SK-N-SH treated with all-trans-retinoic acid at 6 μM for 48 hours (cell line): ENCODE data around the gene TSHZ2.

ENCODE experiments used
- ATAC-seq: fragments of 200-7000 bp; cut with Tn5 transposase; 3 replicates; pipeline ENCODE4 v1.9.1; 2020; ENCODE audit warnings: mild to moderate bottlenecking, moderate library complexity
- ARNTL ChIP-seq: fragments of 450-650 bp; formaldehyde crosslinking; IDR thresholded peaks from 2 replicates; pipeline ENCODE4 v1.5.0; 2020; ENCODE audit warnings: low read depth, mild to moderate bottlenecking, moderate library complexity, borderline replicate concordance
- BACH2 ChIP-seq: fragments of 250-450 bp; sonication (Bioruptor Pico); IDR thresholded peaks from 2 replicates; pipeline ENCODE4 v1.9.0; 2021; ENCODE audit warnings: mild to moderate bottlenecking, borderline replicate concordance
- CREB5 ChIP-seq: fragments of 250-450 bp; sonication (Bioruptor Pico); IDR thresholded peaks from 2 replicates; pipeline ENCODE4 v1.5.1; 2020; ENCODE audit warnings: low read depth, mild to moderate bottlenecking, moderate library complexity
- CSDC2 ChIP-seq: fragments of 250-450 bp; sonication (Bioruptor Pico); IDR thresholded peaks from 2 replicates; pipeline ENCODE4 v1.5.0; 2020; ENCODE audit warnings: mild to moderate bottlenecking, moderate library complexity
- ESRRG ChIP-seq: fragments of 250-450 bp; sonication (Bioruptor Pico); IDR thresholded peaks from 2 replicates; pipeline ENCODE4 v1.6.1; 2021; ENCODE audit warnings: mild to moderate bottlenecking
- GLIS3 ChIP-seq: fragments of 250-450 bp; sonication (Bioruptor Pico); IDR thresholded peaks from 2 replicates; pipeline ENCODE4 v1.5.0; 2020; ENCODE audit warnings: mild to moderate bottlenecking, moderate library complexity
- ISL1 ChIP-seq: fragments of 250-450 bp; sonication (Bioruptor Pico); IDR thresholded peaks from 2 replicates; pipeline ENCODE4 v2.1.2; 2022; ENCODE audit warnings: mild to moderate bottlenecking, moderate library complexity
- PPARA ChIP-seq: fragments of 250-450 bp; sonication (Bioruptor Pico); IDR thresholded peaks from 2 replicates; pipeline ENCODE4 v1.5.0; 2020; ENCODE audit warnings: mild to moderate bottlenecking, borderline replicate concordance
- RARB ChIP-seq: fragments of 250-450 bp; sonication (Bioruptor Pico); IDR thresholded peaks from 2 replicates; pipeline ENCODE4 v1.8.0; 2021; ENCODE audit warnings: mild to moderate bottlenecking, moderate library complexity
- SNAI2 ChIP-seq: fragments of 250-450 bp; sonication (Bioruptor Pico); IDR thresholded peaks from 2 replicates; pipeline ENCODE4 v1.5.0; 2020; ENCODE audit warnings: mild to moderate bottlenecking, moderate library complexity
- TCF4 ChIP-seq: fragments of 250-450 bp; sonication (Bioruptor Pico); IDR thresholded peaks from 2 replicates; pipeline ENCODE4 v1.8.0; 2021; ENCODE audit warnings: mild to moderate bottlenecking, moderate library complexity, borderline replicate concordance
- TOX ChIP-seq: fragments of 250-450 bp; sonication (Bioruptor Pico); IDR thresholded peaks from 2 replicates; pipeline ENCODE4 v1.8.0; 2021; ENCODE audit warnings: mild to moderate bottlenecking, moderate library complexity, borderline replicate concordance
- TSHZ2 ChIP-seq: fragments of 250-450 bp; sonication (Bioruptor Pico); IDR thresholded peaks from 2 replicates; pipeline ENCODE4 v1.5.0; 2020; ENCODE audit warnings: mild to moderate bottlenecking, moderate library complexity
- ZC3H10 ChIP-seq: fragments of 250-450 bp; sonication (Bioruptor Pico); IDR thresholded peaks from 2 replicates; pipeline ENCODE4 v1.5.1; 2021; ENCODE audit warnings: mild to moderate bottlenecking, moderate library complexity
- ZFP3 ChIP-seq: fragments of 250-450 bp; sonication (Bioruptor Pico); IDR thresholded peaks from 2 replicates; pipeline ENCODE4 v1.5.0; 2020; ENCODE audit warnings: mild to moderate bottlenecking, moderate library complexity
- ZFP30 ChIP-seq: fragments of 450-650 bp; formaldehyde crosslinking; IDR thresholded peaks from 2 replicates; pipeline ENCODE4 v1.5.0; 2022; ENCODE audit warnings: mild to moderate bottlenecking, moderate library complexity
- ZNF565 ChIP-seq: fragments of 450-650 bp; formaldehyde crosslinking; conservative IDR thresholded peaks from 2 replicates; pipeline ENCODE4 v1.5.0; 2020; ENCODE audit warnings: low read depth, mild to moderate bottlenecking, moderate library complexity
- ZNF70 ChIP-seq: fragments of 450-650 bp; formaldehyde crosslinking; IDR thresholded peaks from 2 replicates; pipeline ENCODE4 v1.5.0; 2020; ENCODE audit warnings: mild to moderate bottlenecking, moderate library complexity
- ZNF8 ChIP-seq: fragments of 450-650 bp; formaldehyde crosslinking; IDR thresholded peaks from 2 replicates; pipeline ENCODE4 v1.5.0; 2020; ENCODE audit warnings: mild to moderate bottlenecking, moderate library complexity
- TF ChIP-seq, protein P1 (sequence below): fragments of 250-450 bp; sonication (Bioruptor Pico); IDR thresholded peaks from 2 replicates; pipeline ENCODE4 v1.8.0; 2020; ENCODE audit warnings: mild to moderate bottlenecking, moderate library complexity, borderline replicate concordance
- TF ChIP-seq, protein P2 (sequence below): fragments of 250-450 bp; sonication (Bioruptor Pico); IDR thresholded peaks from 2 replicates; pipeline ENCODE4 v1.5.1; 2021; ENCODE audit warnings: mild to moderate bottlenecking, moderate library complexity

The TSHZ2 gene

DNA sequence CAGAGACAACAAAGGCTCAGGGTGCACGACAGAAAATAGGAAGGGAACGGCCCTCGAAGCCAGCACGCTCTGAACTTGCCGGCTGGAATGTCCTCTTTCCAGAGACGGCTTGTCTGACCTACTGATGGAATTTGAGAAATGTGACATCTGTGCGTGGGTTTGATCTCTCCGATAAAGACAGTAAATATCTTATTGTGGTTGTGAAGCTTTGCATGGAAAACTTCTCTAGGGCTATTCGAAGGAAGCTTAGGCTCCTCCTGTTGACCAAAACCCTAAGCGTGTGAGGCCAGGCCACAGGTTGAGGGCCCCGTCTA is 374.1 kb downstream of the TSHZ2 start:
- TF ChIP-seq, protein P1, sequence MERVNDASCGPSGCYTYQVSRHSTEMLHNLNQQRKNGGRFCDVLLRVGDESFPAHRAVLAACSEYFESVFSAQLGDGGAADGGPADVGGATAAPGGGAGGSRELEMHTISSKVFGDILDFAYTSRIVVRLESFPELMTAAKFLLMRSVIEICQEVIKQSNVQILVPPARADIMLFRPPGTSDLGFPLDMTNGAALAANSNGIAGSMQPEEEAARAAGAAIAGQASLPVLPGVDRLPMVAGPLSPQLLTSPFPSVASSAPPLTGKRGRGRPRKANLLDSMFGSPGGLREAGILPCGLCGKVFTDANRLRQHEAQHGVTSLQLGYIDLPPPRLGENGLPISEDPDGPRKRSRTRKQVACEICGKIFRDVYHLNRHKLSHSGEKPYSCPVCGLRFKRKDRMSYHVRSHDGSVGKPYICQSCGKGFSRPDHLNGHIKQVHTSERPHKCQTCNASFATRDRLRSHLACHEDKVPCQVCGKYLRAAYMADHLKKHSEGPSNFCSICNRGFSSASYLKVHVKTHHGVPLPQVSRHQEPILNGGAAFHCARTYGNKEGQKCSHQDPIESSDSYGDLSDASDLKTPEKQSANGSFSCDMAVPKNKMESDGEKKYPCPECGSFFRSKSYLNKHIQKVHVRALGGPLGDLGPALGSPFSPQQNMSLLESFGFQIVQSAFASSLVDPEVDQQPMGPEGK (CRISPR knock-in tag), result no peak
- no peak for TF ChIP-seq BACH2 (CRISPR knock-in tag)
- ATAC-seq, result no peak

DNA sequence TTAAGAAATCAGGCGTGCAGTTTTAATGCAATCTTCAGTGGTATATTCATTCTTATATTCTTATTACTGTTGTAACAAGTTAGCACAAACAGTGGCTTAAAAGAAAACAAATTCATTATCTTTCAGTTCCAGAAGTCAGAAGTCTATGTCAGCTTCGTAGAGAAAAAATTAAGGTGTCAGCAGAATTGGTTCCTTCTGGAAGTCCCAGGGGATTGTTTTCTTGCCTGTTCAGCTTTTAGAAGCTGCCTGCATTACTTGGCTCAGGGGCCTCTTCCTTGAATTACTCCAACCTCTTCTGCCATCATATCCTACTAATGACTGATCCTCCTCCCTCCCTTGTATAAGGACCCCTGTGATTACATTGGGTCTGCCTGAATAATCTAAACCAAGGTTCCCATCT is 377.6 kb downstream of the TSHZ2 start:
- TF ChIP-seq, protein P1 (CRISPR knock-in tag), result no peak
- TF ChIP-seq GLIS3 (CRISPR knock-in tag) (no peak), TSHZ2 (CRISPR knock-in tag) (no peak)
- no peak for ATAC-seq

- ATAC-seq, result no peak
- TF ChIP-seq, protein P2, sequence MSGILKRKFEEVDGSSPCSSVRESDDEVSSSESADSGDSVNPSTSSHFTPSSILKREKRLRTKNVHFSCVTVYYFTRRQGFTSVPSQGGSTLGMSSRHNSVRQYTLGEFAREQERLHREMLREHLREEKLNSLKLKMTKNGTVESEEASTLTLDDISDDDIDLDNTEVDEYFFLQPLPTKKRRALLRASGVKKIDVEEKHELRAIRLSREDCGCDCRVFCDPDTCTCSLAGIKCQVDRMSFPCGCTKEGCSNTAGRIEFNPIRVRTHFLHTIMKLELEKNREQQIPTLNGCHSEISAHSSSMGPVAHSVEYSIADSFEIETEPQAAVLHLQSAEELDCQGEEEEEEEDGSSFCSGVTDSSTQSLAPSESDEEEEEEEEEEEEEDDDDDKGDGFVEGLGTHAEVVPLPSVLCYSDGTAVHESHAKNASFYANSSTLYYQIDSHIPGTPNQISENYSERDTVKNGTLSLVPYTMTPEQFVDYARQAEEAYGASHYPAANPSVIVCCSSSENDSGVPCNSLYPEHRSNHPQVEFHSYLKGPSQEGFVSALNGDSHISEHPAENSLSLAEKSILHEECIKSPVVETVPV (CRISPR knock-in tag), result no peak
- TF ChIP-seq CREB5 (no peak), ZFP3 (CRISPR knock-in tag) (no peak), SNAI2 (CRISPR knock-in tag) (no peak), ZNF70 (CRISPR knock-in tag) (no peak), TCF4 (CRISPR knock-in tag) (no peak), CSDC2 (CRISPR knock-in tag) (no peak), ESRRG (CRISPR knock-in tag) (no peak), PPARA (CRISPR knock-in tag) (no peak), ISL1 (no peak), ARNTL (CRISPR knock-in tag) (no peak), ZC3H10 (CRISPR knock-in tag) (no peak), TOX (CRISPR knock-in tag) (no peak), TSHZ2 (CRISPR knock-in tag) (no peak), ZFP30 (CRISPR knock-in tag) (no peak), ZNF565 (CRISPR knock-in tag) (no peak), ZNF8 (no peak), RARB (CRISPR knock-in tag) (no peak), BACH2 (CRISPR knock-in tag) (no peak)
- TF ChIP-seq, protein P1 (CRISPR knock-in tag), result no peak
These were observed 380.7 kb downstream of the TSHZ2 start for GRCh38 chr20:53352727-53353440.
